HG03575 (cell line): ENCODE results near the gene EFNA3.
A peak's percentile ranks its signal among the peaks of the same experiment; 100 is the strongest.

Experiments
- ATAC-seq: cut with Tn5 transposase; IDR thresholded peaks from one replicate; pipeline ENCODE4 v1.9.1; 2021; ENCODE audit not compliant: unreplicated experiment, insufficient number of reproducible peaks, low FRiP score; ENCODE audit errors: extremely low read depth

The EFNA3 gene

DNA sequence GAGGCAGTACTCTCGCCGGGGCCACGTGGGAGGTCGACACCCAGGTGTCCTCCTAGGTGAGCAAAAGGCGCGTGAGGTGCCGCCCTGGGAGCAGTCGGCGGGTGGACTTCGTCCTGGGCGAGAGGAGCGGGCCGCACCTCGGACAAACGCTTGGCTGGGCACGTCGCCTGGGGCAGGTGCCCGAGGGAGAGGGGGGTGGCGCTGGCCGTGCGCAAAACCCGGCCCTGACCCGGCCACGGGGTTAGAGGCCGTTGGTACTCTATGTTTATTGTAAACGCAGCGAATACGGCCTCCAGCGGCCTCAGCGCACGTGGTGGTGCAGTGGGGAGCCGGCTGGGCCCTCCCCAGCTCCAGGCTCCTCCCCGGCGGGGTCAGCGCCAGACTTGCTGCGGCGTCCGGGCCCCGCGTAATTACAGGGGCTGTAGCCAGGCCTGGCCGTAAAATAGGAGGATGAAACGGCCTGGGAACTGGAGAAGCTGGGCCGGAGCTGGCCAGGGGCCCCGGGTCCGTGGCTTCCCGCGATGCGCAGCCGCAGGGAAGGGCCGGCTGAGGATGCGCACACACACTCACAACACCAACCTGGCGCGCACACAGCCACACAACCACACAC, 47.4 kb downstream of the EFNA3 start:
- no peak for ATAC-seq

DNA sequence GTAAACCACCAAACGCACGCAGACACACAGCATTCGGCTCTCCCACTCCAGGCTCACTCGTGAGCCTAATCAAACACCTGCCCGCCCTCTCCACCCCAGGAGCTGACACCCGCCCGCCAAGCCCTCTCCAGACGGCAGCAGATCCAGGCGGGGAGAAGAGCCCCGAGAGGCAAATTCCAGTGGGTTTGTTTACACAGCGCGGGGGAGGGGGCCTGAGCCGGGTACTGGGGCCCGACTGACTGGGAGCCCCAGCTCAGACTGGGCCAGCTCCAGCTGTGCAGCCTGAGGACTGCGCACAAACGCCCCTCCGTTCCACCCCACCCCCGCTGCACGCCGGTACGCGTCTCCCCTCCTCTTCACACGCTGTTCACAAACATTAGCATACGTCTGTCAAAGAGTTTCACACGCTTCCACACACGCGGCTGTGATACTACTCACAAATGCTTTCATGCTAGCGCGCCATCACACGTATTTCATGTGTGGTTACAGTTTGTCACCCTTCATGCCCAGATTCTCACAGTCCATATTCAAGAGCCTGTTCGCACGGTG, 48.0 kb downstream of the EFNA3 start:
- ATAC-seq = no peak

DNA sequence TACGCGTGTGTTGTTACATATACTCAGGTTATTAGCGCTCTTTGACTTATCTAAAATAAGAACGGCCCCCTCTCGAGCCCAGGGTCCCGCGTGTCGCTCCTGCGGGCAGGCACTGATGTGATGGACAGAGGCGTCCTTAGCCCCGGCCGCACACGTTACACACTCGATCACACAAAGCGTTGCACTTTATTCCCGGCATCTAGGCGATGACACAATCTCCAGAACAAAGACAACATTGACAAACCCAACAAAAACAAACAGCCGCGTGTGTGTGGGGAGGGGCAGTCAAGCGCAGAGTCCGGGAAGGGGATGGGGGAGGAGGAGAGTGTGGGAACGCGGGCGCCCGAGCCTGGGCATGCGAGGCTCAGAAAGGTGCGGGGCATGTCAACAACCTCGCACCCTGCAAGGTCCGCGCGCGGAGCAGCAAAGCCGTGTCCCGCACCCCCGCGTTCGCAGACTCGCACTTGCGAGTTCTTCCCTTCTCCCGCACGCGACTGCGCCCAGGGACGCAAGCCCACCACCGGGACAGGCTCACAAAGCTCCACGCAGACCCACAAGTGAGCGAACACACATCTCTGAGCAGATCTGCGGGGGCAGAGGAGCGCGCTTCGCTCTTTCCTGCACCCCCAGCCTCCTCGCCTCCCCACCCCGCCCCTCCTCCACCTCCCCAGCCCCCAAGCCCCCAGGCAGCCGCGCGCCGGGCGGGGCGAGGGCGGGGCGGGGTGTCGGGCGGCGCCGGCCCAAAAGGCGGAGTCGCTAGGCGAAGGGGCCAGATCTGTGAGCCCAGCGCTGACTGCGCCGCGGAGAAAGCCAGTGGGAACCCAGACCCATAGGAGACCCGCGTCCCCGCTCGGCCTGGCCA, 48.7 kb downstream of the EFNA3 start, which contains the start of gene EFNA1:
TSS of gene EFNA1 (plus strand) at position 772 of the 862 bp plus-strand sequence. CDS start 102 bp downstream, outside the sequence.
- no peak for ATAC-seq

DNA sequence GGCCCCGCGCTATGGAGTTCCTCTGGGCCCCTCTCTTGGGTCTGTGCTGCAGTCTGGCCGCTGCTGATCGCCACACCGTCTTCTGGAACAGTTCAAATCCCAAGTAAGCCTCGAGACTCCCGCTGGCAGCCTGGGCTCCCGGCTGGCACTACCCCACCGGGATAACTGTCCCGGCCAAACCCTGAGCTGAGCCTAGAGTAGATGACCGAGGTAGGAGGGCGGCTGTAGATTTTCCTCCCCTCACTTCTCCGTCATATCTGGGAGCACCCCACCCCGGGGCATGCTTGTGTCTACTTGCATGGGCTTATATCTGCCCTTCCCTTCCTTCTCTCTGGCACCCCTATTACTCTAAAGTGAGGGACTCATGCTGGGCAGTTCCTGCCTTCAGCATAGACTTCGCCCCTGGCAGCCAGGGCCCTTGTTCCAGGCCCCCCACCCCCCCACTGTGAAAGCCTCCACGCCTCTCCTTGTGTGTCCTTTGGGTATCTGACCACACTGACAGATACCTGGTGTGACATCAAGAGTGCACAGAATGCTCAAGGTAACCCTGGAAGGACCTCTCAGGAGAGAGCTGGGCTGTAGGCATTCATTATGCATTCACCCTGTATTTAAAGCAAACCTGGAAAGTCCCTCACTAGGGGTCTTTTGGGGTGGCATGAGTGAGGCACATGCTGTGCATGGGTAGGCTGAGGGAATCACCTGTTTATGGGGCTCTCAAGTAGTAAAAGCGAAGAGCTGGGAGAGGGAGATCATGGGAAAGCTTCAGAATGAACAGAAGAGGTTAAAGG, 49.5 kb downstream of the EFNA3 start:
- no peak for ATAC-seq

DNA sequence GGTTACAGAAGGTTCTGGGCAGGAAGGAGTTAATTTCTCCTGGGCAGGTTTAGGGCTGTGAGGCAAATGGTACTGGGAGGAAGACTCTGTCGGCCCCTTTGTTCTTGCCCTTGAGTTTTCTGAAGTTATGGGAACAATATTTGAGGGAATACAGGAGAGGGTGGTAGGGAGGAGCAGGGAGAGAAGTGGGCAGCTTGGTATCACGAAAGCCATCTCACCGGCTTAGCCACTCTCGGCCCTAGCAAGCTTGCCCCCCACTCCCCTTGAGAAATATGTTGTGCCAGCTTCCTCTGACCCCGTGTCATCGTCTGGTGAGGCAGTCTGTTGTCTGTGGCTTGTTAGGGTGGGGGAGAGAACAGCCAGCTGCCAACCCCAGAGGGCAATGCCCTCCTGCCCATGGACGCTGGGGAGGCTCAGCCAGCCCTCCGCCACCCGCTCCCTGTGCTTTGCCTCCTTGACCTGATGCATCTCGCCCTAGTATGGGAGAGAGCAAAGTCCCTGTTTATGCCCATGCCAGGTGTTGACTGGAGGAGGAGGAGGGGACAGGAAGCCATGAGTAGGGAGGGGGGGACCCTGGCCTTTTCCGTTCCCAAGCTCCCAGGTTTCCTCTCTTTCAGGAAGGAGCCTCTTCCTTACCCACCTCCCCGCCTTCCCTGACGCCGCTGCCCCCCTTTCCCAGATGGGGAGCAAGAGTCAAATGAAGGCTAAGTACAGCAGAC, 50.3 kb downstream of the EFNA3 start:
- ATAC-seq = no peak

DNA sequence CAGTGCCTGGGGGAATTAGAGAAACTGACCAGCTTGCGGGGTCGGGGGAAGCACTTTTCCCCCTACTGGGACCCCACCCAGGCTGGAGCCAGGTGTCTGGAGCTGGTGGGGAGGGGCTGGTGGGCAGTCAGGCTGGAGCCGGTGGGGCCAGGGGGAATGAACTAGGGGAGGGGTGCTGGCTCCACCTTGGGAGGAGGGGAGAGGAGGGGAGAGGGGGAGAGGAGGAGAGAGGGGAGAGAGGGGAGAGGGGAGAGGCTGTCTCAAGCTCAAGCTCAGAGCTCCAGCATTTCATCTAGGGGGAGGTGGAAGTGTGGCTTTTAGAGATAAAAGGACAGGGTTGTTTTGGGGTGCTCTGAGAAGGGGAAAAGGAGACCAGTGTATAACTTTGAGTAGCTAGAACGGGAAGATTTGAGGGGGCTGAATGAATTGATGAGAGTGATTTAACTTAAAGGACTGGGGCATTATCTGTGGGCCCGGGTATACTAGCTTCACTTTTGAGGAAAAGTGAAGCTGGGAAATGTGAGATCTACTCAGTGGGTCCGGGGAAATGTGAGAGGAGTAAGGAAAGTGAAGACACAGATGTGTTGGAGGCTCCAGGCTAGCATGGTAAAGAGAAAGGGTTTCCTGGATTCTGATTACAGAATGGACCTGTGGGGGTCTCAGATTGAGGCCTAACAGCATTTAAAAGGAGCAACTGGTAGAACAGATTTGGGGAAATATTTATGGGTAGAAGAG, 51.8 kb downstream of the EFNA3 start:
- ATAC-seq = no peak

DNA sequence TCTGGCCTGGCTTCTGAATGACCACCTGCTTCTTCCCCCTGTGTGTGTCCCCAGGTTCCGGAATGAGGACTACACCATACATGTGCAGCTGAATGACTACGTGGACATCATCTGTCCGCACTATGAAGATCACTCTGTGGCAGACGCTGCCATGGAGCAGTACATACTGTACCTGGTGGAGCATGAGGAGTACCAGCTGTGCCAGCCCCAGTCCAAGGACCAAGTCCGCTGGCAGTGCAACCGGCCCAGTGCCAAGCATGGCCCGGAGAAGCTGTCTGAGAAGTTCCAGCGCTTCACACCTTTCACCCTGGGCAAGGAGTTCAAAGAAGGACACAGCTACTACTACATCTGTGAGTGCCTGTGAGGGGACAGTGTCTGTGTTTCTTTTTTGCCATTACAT, 52.6 kb downstream of the EFNA3 start:
- no peak for ATAC-seq

DNA sequence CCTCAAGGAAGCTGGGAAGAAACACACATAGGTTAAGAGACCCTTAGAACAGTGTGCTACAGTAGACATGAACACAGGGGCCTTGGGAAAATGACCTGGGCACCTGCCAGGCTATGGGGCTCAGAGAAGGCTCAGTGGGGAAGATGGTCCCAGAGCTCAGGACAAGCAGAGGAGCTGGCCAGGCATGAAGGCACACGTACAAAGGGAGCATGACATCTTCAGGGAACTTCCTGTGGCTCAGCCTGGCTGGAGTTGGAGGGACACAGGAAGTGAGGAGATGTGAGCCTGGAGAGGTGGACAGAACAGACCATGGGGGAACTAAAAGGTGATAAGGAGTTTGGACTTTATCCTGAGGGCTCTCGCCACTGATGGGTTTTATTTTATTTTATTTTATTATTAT, 53.2 kb downstream of the EFNA3 start:
- ATAC-seq = no peak

DNA sequence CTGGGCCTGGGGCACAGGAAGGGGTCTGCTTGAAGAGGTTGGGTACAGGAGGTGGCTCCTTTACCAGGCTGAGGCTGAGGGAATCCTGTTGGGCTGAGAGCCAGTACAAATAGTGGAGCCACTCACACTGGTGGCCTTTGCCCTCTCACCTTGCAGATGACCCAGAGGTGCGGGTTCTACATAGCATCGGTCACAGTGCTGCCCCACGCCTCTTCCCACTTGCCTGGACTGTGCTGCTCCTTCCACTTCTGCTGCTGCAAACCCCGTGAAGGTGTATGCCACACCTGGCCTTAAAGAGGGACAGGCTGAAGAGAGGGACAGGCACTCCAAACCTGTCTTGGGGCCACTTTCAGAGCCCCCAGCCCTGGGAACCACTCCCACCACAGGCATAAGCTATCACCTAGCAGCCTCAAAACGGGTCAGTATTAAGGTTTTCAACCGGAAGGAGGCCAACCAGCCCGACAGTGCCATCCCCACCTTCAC, 55.2 kb downstream of the EFNA3 start:
- no peak for ATAC-seq

DNA sequence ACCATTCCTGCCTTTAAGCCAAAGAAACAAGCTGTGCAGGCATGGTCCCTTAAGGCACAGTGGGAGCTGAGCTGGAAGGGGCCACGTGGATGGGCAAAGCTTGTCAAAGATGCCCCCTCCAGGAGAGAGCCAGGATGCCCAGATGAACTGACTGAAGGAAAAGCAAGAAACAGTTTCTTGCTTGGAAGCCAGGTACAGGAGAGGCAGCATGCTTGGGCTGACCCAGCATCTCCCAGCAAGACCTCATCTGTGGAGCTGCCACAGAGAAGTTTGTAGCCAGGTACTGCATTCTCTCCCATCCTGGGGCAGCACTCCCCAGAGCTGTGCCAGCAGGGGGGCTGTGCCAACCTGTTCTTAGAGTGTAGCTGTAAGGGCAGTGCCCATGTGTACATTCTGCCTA, 55.7 kb downstream of the EFNA3 start:
- ATAC-seq = no peak

DNA sequence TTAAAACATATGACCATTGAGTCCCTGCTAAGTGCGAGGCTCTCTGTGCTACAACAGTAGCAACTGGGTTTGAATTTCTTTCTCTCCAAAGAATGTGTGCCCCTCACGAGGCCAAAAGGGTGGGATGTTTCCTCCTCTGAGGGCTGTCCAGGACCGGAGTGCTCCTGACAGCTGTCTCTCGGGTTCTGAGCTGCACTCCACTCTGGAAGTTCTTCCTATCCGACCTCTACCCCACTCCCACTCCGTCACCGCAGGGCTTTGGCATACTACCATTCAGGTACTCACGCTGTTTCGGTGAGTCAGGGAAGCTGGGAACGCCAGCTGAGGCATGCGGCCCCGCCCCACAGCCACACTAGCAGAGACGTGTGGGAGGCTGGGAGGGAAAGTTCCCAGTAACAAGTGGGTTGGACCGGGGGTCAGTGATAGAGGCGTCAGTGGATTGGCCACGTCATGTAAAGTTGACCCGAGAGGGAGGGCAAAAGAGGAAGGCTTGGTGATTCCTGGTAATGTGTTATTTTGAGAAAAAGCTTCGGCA, 56.3 kb downstream of the EFNA3 start:
- no peak for ATAC-seq

DNA sequence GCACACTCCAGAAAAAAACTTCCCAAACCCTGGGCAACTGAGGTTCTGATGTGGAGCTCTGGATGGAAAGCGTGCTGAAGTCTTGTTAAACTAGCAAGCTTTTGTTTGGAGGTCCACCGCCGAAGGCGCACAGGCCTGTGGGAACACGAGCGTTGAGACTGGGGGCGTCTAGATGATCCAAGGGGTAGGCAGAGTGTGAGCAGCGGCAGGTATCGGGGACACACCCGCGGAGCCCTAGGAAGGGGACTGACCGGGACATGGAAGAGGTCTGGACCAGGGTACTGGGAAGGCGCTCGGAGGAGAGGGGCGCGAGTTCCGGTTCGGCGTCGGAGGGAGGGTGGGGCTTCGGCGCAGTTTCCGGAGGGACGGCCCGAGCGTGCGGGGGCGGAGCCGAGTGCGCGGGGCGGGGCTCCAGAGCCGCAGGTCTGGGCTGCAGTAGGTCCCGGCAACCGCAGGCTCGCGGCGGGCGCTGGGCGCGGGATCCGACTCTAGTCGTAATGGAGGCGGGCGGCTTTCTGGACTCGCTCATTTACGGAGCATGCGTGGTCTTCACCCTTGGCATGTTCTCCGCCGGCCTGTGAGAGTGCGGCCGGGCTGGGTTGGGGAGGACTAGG, 56.9 kb downstream of the EFNA3 start, which contains the start of gene SLC50A1:
TSS of gene SLC50A1 (plus strand) at position 438 of the 614 bp plus-strand sequence. CDS start at position 498, 60 bp downstream.
- peak; percentile 37 for ATAC-seq

DNA sequence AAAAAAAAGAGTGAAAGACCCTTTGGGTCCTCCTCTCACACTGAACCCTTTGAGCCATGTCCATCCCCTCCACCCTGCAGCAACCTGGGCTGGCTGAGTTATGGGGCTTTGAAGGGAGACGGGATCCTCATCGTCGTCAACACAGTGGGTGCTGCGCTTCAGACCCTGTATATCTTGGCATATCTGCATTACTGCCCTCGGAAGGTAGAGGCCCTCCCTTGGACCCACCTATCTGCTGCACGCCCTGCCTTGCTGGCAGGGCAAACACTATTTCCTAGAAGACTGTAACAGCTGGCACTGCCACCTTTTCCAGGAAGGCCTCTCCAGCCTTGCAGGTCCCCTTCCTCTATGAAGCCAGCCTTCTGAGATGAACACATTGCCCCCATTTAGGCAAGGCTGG, 58.1 kb downstream of the EFNA3 start:
- ATAC-seq = no peak
